Uterus (tissue), 4 donors: Measurements from ENCODE around the gene SH3TC1. TPM values are rescaled to one million over a fixed set of nuclear protein-coding genes. Genes with fewer than 3 reads are reported as not detected.

Source experiments
- DNase-seq, 2 donors: peaks; one replicate each; pipeline ENCODE4 v3.0.0-alpha.2; 2019 to 2020
- H3K27ac ChIP-seq, 2 donors: fragments of 200-600 bp; sonication (generic); 1 replicate in 1 of 2; 2 replicates in 1 of 2; pipeline ENCODE4 v1.5.1; 2016 to 2018
- H3K27me3 ChIP-seq, 2 donors: fragments of 200-600 bp; sonication (generic); one replicate each; pipeline ENCODE4 v1.5.1; 2018 to 2019; ENCODE audit warnings: control low read depth in 1 of 2
- H3K36me3 ChIP-seq, 2 donors: fragments of 200-600 bp; sonication (generic); one replicate each; pipeline ENCODE4 v1.5.1; 2019; ENCODE audit warnings: control low read depth in 1 of 2
- H3K4me1 ChIP-seq, 2 donors: fragments of 200-600 bp; sonication (generic); one replicate each; pipeline ENCODE4 v1.5.1; 2018 to 2019; ENCODE audit warnings: control low read depth in 1 of 2
- H3K4me3 ChIP-seq, 2 donors: fragments of 200-600 bp; sonication (generic); 1 replicate in 1 of 2; 2 replicates in 1 of 2; pipeline ENCODE4 v1.5.1; 2018 to 2019; ENCODE audit warnings: mild to moderate bottlenecking in 1 of 2
- H3K9me3 ChIP-seq, 2 donors: fragments of 200-600 bp; sonication (generic); one replicate each; pipeline ENCODE4 v1.5.1; 2019; ENCODE audit warnings: control low read depth in 1 of 2
- CTCF ChIP-seq, 4 experiments: fragments of 200-600 bp in 2 of 4; fragments of 450-650 bp in 2 of 4; sonication (generic) in 2 of 4; IDR thresholded peaks; one replicate each; pipeline ENCODE4 v1.5.1; 2016 to 2019; ENCODE audit warnings: antibody characterized with exemption in 4 of 4, mild to moderate bottlenecking in 2 of 4, moderate library complexity in 1 of 4
- POLR2A ChIP-seq, 2 donors: fragments of 450-650 bp; IDR thresholded peaks; one replicate each; pipeline ENCODE4 v1.6.1; 2016; ENCODE audit warnings: antibody characterized with exemption in 2 of 2, mild to moderate bottlenecking in 1 of 2, moderate library complexity in 1 of 2
- intact Hi-C: fragments of 100-400 bp; cut with DNase I; formaldehyde crosslinking; loops from one replicate; pipeline ENCODE4 v1.15.1; 2023; ENCODE audit warnings: low total_unique reads
- total RNA-seq, 4 donors: library from RNA; depleted of rRNA in 3 of 4; stranded (reverse); fragments of >200 nt in 3 of 4; gene quantifications; one replicate each; pipeline versions ENCODE4 v1.1.0 to v1.2.4, GENCODE V29; 2014 to 2023
- donor health status: DM: yes; HTN: yes; CAD: no.

Gene SH3TC1
- total RNA-seq, 4 donors from 2014 or later: 5.1 to 16.4 (median 11.3) TPM

- Histone ChIP-seq H3K27me3 (no peaks in the 10 kb centered on the region), H3K4me1 (no peaks in the 10 kb centered on the region), H3K4me3 (no peak overlapping the region), H3K36me3 (no peaks in the 10 kb centered on the region), H3K9me3 (no peaks in the 10 kb centered on the region), H3K27ac (no peak overlapping the region)
- TF ChIP-seq POLR2A (IDR thresholded peaks at IDR 0.05): no peak
- no peak for TF ChIP-seq CTCF (IDR thresholded peaks at IDR 0.05)
- intact Hi-C loops: no loop called here
- no peak for DNase-seq
Measured at GRCh38 chr4:8290701-8290970, 91.5 kb downstream of the SH3TC1 start.

Other genes with a start within 250 kb of the SH3TC1 start
- 1 to 10 TPM in 2 of 4 donors, under 1 TPM in 2; 0.77 to 6.0 (median 1.5) TPM for gene ABLIM2, start 40.5 kb upstream of the SH3TC1 start, total RNA-seq
- 10 to 100 TPM; 22.8 to 65.3 (median 29.5) TPM for gene HTRA3, start 70.5 kb downstream of the SH3TC1 start, total RNA-seq
- 10 to 100 TPM; 17.9 to 31.1 (median 22.5) TPM for gene ACOX3, start 241.4 kb downstream of the SH3TC1 start, total RNA-seq
- gene TRMT44, start 241.5 kb downstream of the SH3TC1 start, total RNA-seq: 10 to 100 TPM in 3 of 4 donors, 1 to 10 TPM in 1; 3.3 to 38.8 (median 32.3) TPM